ENCODE data around the gene SYPL2. TPM values are rescaled to one million over a fixed set of nuclear protein-coding genes. Genes with fewer than 3 reads are reported as not detected.
A peak's percentile ranks its signal among the peaks of the same experiment; 100 is the strongest.

SYPL2 gene
- total RNA-seq (1 to 10 TPM in 1 of 2 donors, under 1 TPM in 1; 0.31 to 1.4 TPM), polyA plus RNA-seq (1 to 10 TPM in 1 of 2 donors, under 1 TPM in 1; 0.81 to 1.3 TPM)
- long read RNA-seq, donor 1: 0 reads
- long read RNA-seq, donor 2: 0 reads
- long read RNA-seq, donor 3: 0 reads
- long read RNA-seq, donor 4: 0 reads
- long read RNA-seq, donor 5: 0 reads

DNA sequence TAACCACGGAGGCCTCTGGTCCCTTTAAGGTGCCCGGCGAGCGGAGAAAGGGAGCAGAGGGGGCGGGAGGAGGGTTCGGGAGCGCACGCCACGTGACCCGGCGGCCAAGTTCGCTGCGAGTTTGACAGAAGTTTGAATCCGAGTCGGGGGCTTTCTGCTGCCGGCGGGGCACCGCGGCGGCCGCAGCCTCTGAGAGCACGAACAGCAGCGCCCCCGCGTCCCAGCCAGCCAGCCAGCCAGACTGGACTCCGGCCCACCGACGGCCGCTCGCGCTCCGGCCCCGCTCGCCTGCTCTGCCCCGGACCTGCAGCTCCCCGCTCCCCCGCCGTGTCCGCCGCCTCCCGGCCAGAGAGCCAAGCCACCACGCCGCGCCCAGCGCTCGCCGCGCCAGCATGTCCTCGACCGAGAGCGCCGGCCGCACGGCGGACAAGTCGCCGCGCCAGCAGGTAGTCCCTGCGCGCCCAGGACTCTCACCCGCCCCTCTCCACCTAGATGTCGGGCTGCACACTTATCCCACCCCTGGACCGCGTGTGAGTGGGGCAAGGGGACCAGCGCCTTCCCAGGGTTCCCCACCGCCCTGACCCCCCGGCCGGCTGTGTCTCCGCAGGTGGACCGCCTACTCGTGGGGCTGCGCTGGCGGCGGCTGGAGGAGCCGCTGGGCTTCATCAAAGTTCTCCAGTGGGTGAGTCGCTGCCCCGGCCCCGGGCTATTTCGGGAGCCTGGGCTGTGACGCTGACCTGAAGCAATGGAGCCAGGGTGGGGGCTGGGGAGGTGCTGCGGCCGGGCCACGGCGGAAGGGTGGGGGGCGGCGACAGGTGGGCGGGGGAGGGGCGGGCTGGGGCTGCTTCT is at the start of gene SYPL2:
TSS of gene SYPL2 (plus strand) at position 95 of the 849 bp plus-strand sequence. CDS start at position 393, 298 bp downstream.
- peaks cover 0 to 86% (median 68%) of the 10 kb centered on the region in 3 donors for H3K27me3 ChIP-seq (ENCODE audit: control insufficient read depth in 3 of 3, insufficient read depth in 3 of 3, low read length in 2 of 3)
- WGBS, 2 donors: 1 to 2% methylated on average over 63 to 88 of the region's 88 CpGs
- no peak within 1 kb of the TSS for H3K9ac ChIP-seq (ENCODE audit: insufficient read depth in 1 of 2, low read length in 2 of 2)

DNA sequence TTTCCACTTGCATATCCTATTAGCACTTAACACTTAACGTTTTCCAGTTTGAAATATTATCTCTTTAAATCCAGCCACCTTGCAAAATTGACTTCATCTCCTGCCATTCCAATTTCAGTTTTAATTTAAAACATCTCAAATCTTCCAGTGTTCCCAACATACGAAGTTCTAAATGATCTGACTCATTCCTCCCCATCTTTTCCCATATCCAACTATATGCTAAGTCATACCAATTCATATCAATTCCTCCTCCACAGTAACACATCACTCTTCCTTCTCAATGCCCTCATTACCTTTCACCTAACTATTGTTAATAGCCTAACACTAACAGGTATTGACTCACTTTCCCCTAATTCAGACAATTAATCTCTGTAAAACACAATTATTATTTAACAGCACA is 42.8 kb upstream of the SYPL2 start:
- H3K9ac ChIP-seq (ENCODE audit: insufficient read depth in 1 of 2, low read length in 2 of 2): no peak overlapping the region

More for the DNA sequence above, at the start of gene SYPL2:
- H3K9me3 ChIP-seq (ENCODE audit: control insufficient read depth in 4 of 4, insufficient read depth in 3 of 4, low read length in 3 of 4): no peaks in the 10 kb centered on the region
- H3K27ac ChIP-seq (ENCODE audit: low read depth in 1 of 2, low read length in 1 of 2): peak within 1 kb of the TSS in 1 of 2 donors; percentile 91
- TF ChIP-seq, protein P1, sequence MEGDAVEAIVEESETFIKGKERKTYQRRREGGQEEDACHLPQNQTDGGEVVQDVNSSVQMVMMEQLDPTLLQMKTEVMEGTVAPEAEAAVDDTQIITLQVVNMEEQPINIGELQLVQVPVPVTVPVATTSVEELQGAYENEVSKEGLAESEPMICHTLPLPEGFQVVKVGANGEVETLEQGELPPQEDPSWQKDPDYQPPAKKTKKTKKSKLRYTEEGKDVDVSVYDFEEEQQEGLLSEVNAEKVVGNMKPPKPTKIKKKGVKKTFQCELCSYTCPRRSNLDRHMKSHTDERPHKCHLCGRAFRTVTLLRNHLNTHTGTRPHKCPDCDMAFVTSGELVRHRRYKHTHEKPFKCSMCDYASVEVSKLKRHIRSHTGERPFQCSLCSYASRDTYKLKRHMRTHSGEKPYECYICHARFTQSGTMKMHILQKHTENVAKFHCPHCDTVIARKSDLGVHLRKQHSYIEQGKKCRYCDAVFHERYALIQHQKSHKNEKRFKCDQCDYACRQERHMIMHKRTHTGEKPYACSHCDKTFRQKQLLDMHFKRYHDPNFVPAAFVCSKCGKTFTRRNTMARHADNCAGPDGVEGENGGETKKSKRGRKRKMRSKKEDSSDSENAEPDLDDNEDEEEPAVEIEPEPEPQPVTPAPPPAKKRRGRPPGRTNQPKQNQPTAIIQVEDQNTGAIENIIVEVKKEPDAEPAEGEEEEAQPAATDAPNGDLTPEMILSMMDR (IDR thresholded peaks at IDR 0.05; ENCODE audit: control extremely low read depth, extremely low read depth): no peak
- peaks cover 0 to 5% (median 5%) of the 10 kb centered on the region in 5 donors for H3K4me1 ChIP-seq (ENCODE audit: control insufficient read depth in 5 of 5, insufficient read depth in 5 of 5, low read length in 5 of 5)
- ATAC-seq (ENCODE audit: insufficient read depth, low FRiP score) (peak; percentile 47), DNase-seq (peak in 2 of 3 donors; percentile 25 to 36)
- H3K36me3 ChIP-seq (ENCODE audit: control insufficient read depth in 4 of 4, insufficient read depth in 4 of 4, low read length in 4 of 4): no peaks in the 10 kb centered on the region
- peak within 1 kb of the TSS; percentile 52 for H3K4me3 ChIP-seq

DNA sequence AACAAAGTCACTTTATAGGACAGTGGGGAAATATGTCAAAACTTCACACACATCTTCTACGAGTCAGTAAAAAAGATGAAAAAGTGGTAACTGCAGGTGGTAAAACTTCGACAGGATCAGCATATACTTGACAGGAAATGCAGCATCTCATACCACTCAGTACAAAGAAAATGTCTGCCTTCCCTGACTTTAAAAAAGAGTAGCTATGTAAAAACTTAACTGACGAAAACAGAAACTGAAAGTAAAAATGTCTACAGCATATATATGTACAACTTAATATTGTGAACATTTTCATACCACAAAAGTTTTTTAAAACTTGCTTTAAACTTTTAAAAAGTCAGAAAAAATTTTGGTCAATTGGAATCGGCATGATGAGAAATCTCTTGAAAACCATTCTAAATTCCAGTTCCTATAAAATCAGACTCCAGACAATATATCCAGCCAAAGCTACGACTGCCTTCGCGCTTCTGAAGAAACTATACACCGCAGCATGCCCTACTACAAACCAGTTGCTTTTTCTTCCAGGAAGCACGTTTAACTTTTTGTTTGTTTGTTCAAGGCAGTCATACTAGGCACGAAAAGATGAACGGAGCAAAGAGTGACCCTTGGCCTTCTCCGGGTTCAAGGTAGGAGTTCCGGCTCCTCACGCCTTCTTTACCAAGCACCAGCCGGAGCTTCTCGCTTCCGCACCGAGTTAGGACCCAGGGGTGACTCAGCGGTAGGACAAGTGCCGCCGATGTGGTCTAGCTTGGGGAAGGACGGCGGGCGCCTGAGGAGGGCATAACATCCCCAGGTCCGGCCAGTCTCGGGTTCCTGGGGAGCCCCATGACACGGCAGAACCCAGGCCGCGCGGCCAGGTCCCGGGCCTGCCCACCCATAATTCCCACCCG is 40.7 kb upstream of the SYPL2 start:
- Histone ChIP-seq H3K9me3 (ENCODE audit: control insufficient read depth in 4 of 4, insufficient read depth in 3 of 4, low read length in 3 of 4) (no peaks in the 10 kb centered on the region), H3K4me3 (peak overlapping the region; percentile 85), H3K27me3 (ENCODE audit: control insufficient read depth in 3 of 3, insufficient read depth in 3 of 3, low read length in 2 of 3) (no peaks in the 10 kb centered on the region), H3K4me1 (ENCODE audit: control insufficient read depth in 5 of 5, insufficient read depth in 5 of 5, low read length in 5 of 5) (peaks cover 0 to 17% (median 6%) of the 10 kb centered on the region in 5 donors), H3K9ac (ENCODE audit: insufficient read depth in 1 of 2, low read length in 2 of 2) (peak overlapping the region; percentile 42 to 78), H3K36me3 (ENCODE audit: control insufficient read depth in 4 of 4, insufficient read depth in 4 of 4, low read length in 4 of 4) (peaks cover 3 to 5% (median 4%) of the 10 kb centered on the region in 4 donors), H3K27ac (ENCODE audit: low read depth in 1 of 2, low read length in 1 of 2) (peak overlapping the region; percentile 75 to 92)
- TF ChIP-seq, protein P1 (IDR thresholded peaks at IDR 0.05; ENCODE audit: control extremely low read depth, extremely low read depth): no peak
- WGBS, 2 donors: 0 to 1% methylated on average over 32 of the region's 32 CpGs
- ATAC-seq (ENCODE audit: insufficient read depth, low FRiP score) (peak; percentile 29), DNase-seq (peak in 2 of 3 donors; percentile 24 to 52)

More for the DNA sequence above, 42.8 kb upstream of the SYPL2 start:
- Histone ChIP-seq H3K9me3 (ENCODE audit: control insufficient read depth in 4 of 4, insufficient read depth in 3 of 4, low read length in 3 of 4) (no peaks in the 10 kb centered on the region), H3K27me3 (ENCODE audit: control insufficient read depth in 3 of 3, insufficient read depth in 3 of 3, low read length in 2 of 3) (no peaks in the 10 kb centered on the region), H3K4me1 (ENCODE audit: control insufficient read depth in 5 of 5, insufficient read depth in 5 of 5, low read length in 5 of 5) (peaks cover 0 to 17% (median 6%) of the 10 kb centered on the region in 5 donors), H3K27ac (ENCODE audit: low read depth in 1 of 2, low read length in 1 of 2) (no peak overlapping the region), H3K4me3 (no peak overlapping the region), H3K36me3 (ENCODE audit: control insufficient read depth in 4 of 4, insufficient read depth in 4 of 4, low read length in 4 of 4) (peaks cover 5 to 13% (median 11%) of the 10 kb centered on the region in 4 donors)
- TF ChIP-seq, protein P1 (IDR thresholded peaks at IDR 0.05; ENCODE audit: control extremely low read depth, extremely low read depth): no peak
- ATAC-seq (ENCODE audit: insufficient read depth, low FRiP score): no peak
- WGBS, 2 donors: 66 to 82% methylated on average over 2 of the region's 2 CpGs
- DNase-seq: no peak
